HepG2 (cell line): ENCODE data around the gene TNFRSF25. TPM values are rescaled to one million over a fixed set of nuclear protein-coding genes. Genes with fewer than 3 reads are reported as not detected.

Experiments
- AKAP8 ChIP-seq: sonication (generic); formaldehyde crosslinking; IDR thresholded peaks from 2 replicates; pipeline ENCODE4 v1.5.1; 2020; ENCODE audit warnings: mild to moderate bottlenecking, missing genetic modification reagents
- FOXO4 ChIP-seq: sonication (generic); formaldehyde crosslinking; conservative IDR thresholded peaks from 2 replicates; pipeline ENCODE4 v1.8.1; 2023; ENCODE audit warnings: missing genetic modification reagents
- GABPB1 ChIP-seq: IDR thresholded peaks from 2 replicates; pipeline ENCODE4 v1.6.1; 2016; ENCODE audit warnings: mild to moderate bottlenecking, missing genetic modification reagents, moderate library complexity, missing compliant biosample characterization
- HMGXB4 ChIP-seq, 2 experiments: sonication (generic) in 1 of 2; formaldehyde crosslinking in 1 of 2; IDR thresholded peaks; 2 replicates each; pipeline versions ENCODE4 v1.4.0 to v1.6.1; 2018 to 2020; ENCODE audit warnings: missing genetic modification reagents in 2 of 2, borderline replicate concordance in 1 of 2, low read depth in 1 of 2, mild to moderate bottlenecking in 1 of 2, missing biosample characterization in 1 of 2
- HOMEZ ChIP-seq: IDR thresholded peaks from 2 replicates; pipeline ENCODE4 v1.6.1; 2016; ENCODE audit warnings: low read depth
- IRX3 ChIP-seq: sonication (generic); formaldehyde crosslinking; IDR thresholded peaks from 2 replicates; pipeline ENCODE4 v1.8.1; 2023; ENCODE audit warnings: mild to moderate bottlenecking, low read depth, missing genetic modification reagents, borderline replicate concordance
- MTF2 ChIP-seq: sonication (generic); formaldehyde crosslinking; IDR thresholded peaks from 2 replicates; pipeline ENCODE4 v1.5.0; 2020; ENCODE audit warnings: missing genetic modification reagents, borderline replicate concordance
- PCBP1 ChIP-seq: fragments of 200-400 bp; formaldehyde crosslinking; IDR thresholded peaks from 2 replicates; pipeline ENCODE4 v1.6.1; 2017; ENCODE audit warnings: mild to moderate bottlenecking, low read depth, low read length, borderline replicate concordance
- TAF1 ChIP-seq: sonication (generic); formaldehyde crosslinking; IDR thresholded peaks from 2 replicates; pipeline ENCODE4 v1.4.0; 2020; ENCODE audit warnings: missing genetic modification reagents
- TFAP4 ChIP-seq: sonication (generic); IDR thresholded peaks from 2 replicates; pipeline ENCODE4 v1.6.1; 2016; ENCODE audit warnings: low read depth, borderline replicate concordance
- ZBTB34 ChIP-seq: sonication (generic); formaldehyde crosslinking; IDR thresholded peaks from 2 replicates; pipeline ENCODE4 v1.8.0; 2022; ENCODE audit warnings: mild to moderate bottlenecking, missing genetic modification reagents
- ZNF264 ChIP-seq: sonication (generic); formaldehyde crosslinking; IDR thresholded peaks from 2 replicates; pipeline ENCODE4 v1.4.0; 2020; ENCODE audit warnings: missing genetic modification reagents
- ZNF34 ChIP-seq: sonication (generic); formaldehyde crosslinking; IDR thresholded peaks from 2 replicates; pipeline ENCODE4 v1.4.0; 2020; ENCODE audit warnings: mild to moderate bottlenecking, missing genetic modification reagents, borderline replicate concordance
- ZNF343 ChIP-seq: sonication (generic); formaldehyde crosslinking; IDR thresholded peaks from 2 replicates; pipeline ENCODE4 v1.4.0; 2020; ENCODE audit warnings: mild to moderate bottlenecking, missing genetic modification reagents
- ZNF605 ChIP-seq: sonication (generic); formaldehyde crosslinking; IDR thresholded peaks from 2 replicates; pipeline ENCODE4 v1.8.0; 2022; ENCODE audit warnings: mild to moderate bottlenecking, missing genetic modification reagents
- ZNF772 ChIP-seq: sonication (generic); formaldehyde crosslinking; IDR thresholded peaks from 2 replicates; pipeline ENCODE4 v1.5.0; 2020; ENCODE audit warnings: mild to moderate bottlenecking, missing genetic modification reagents
- ZNF83 ChIP-seq: sonication (generic); formaldehyde crosslinking; IDR thresholded peaks from 2 replicates; pipeline ENCODE4 v1.4.0; 2020; ENCODE audit warnings: missing genetic modification reagents, mild to moderate bottlenecking, borderline replicate concordance
- ZSCAN20 ChIP-seq: sonication (generic); formaldehyde crosslinking; IDR thresholded peaks from 2 replicates; pipeline ENCODE4 v1.4.0; 2020; ENCODE audit warnings: missing genetic modification reagents, mild to moderate bottlenecking, borderline replicate concordance
- polyA plus RNA-seq, 8 experiments: library from polyadenylated mRNA; depleted of rRNA in 3 of 8; stranded (reverse) in 7 of 8; unstranded in 1 of 8; fragments of >200 nt; fragmentation: Illumina TruSeq in 4 of 8; extraction: Trizol in 4 of 8; gene quantifications; 2 replicates each; pipeline versions ENCODE4 v1.2.1 to v1.2.3, GENCODE V29; 2011 to 2016; ENCODE audit warnings: low read depth in 4 of 8, missing spikeins in 1 of 8, mixed read lengths in 1 of 8; ENCODE audit not compliant: insufficient read depth in 1 of 8
- total RNA-seq, 5 experiments: library from RNA; depleted of rRNA; stranded (reverse); fragments of >200 nt; fragmentation: Illumina TruSeq; extraction: Trizol; gene quantifications; 2 replicates each; pipeline ENCODE4 v1.2.3, GENCODE V29; 2016; ENCODE audit warnings: low read depth in 1 of 5

Gene TNFRSF25
- total and polyA plus RNA-seq, 2 of the 13 experiments (the other 11 are each of a cell fraction or from before 2014, with no cell fraction given) = 1.4 to 1.5 TPM

GRCh38 chr1:6447818-6448748, 17.9 kb downstream of the TNFRSF25 start (continued):
- TF ChIP-seq HMGXB4 (CRISPR knock-in tag; IDR thresholded peaks at IDR 0.05; ENCODE audit: borderline replicate concordance in 1 of 2, low read depth in 1 of 2) (peak; percentile 67 to 82; a peak in 3 of 4 replicates), ZBTB34 (CRISPR knock-in tag) (no peak), FOXO4 (CRISPR knock-in tag) (no peak), TFAP4 (peak; percentile 26; the same call in 1 of the 2 replicates), ZNF605 (CRISPR knock-in tag) (peak; percentile 61; the same call in 1 of the 2 replicates), ZNF772 (CRISPR knock-in tag) (peak; percentile 37; the same call in 1 of the 2 replicates), HOMEZ (peak; percentile 7; the same call in 1 of the 2 replicates), ZNF264 (CRISPR knock-in tag) (peak; percentile 17; the same call in 1 of the 2 replicates), GABPB1 (CRISPR knock-in tag) (peak; percentile 63; the same call in 1 of the 2 replicates), ZNF343 (CRISPR knock-in tag) (peak; percentile 75; the same call in 1 of the 2 replicates), AKAP8 (peak; percentile 27; the same call in 1 of the 2 replicates), MTF2 (CRISPR knock-in tag) (peak; percentile 84; the same call in 1 of the 2 replicates), ZSCAN20 (CRISPR knock-in tag) (peak; percentile 71), IRX3 (no peak), ZNF83 (CRISPR knock-in tag) (no peak), PCBP1 (0 out of 2 replicates have a peak, but pooled peaks have one; percentile 63), ZNF34 (CRISPR knock-in tag) (no peak), TAF1 (CRISPR knock-in tag) (peak; percentile 49; the same call in 1 of the 2 replicates)
